GM12873 (cell line): ENCODE results near the gene TLE3.

ENCODE experiments used
- TF ChIP-seq, protein P1 (sequence below): IDR thresholded peaks from 2 replicates; pipeline ENCODE4 v1.5.1; 2012; ENCODE audit warnings: low read depth, mild to moderate bottlenecking, moderate library complexity, low read length, control low read depth; ENCODE audit not compliant: insufficient read depth; ENCODE audit errors: missing control alignments

Gene TLE3

DNA sequence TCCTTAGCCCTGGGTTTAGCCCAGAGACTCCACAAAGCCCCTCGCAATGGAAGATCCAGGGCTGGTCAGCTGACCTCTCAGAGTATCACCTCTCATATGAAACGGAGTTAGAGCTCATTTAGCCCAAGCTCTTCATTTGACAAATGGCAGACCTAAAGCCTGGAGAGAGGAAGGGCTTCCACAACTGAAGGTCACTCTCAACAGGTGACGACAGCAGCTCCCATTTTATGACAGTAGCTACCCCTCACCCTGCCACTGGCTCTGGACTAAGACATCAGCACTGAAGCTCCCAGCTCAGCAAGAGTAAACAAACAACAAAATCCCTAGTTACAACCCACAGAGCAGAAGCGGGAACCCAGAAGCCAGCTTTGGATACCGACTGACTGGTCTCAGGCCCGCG lies 33.7 kb downstream of the TLE3 start:
- TF ChIP-seq, protein P1, sequence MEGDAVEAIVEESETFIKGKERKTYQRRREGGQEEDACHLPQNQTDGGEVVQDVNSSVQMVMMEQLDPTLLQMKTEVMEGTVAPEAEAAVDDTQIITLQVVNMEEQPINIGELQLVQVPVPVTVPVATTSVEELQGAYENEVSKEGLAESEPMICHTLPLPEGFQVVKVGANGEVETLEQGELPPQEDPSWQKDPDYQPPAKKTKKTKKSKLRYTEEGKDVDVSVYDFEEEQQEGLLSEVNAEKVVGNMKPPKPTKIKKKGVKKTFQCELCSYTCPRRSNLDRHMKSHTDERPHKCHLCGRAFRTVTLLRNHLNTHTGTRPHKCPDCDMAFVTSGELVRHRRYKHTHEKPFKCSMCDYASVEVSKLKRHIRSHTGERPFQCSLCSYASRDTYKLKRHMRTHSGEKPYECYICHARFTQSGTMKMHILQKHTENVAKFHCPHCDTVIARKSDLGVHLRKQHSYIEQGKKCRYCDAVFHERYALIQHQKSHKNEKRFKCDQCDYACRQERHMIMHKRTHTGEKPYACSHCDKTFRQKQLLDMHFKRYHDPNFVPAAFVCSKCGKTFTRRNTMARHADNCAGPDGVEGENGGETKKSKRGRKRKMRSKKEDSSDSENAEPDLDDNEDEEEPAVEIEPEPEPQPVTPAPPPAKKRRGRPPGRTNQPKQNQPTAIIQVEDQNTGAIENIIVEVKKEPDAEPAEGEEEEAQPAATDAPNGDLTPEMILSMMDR, result no peak

DNA sequence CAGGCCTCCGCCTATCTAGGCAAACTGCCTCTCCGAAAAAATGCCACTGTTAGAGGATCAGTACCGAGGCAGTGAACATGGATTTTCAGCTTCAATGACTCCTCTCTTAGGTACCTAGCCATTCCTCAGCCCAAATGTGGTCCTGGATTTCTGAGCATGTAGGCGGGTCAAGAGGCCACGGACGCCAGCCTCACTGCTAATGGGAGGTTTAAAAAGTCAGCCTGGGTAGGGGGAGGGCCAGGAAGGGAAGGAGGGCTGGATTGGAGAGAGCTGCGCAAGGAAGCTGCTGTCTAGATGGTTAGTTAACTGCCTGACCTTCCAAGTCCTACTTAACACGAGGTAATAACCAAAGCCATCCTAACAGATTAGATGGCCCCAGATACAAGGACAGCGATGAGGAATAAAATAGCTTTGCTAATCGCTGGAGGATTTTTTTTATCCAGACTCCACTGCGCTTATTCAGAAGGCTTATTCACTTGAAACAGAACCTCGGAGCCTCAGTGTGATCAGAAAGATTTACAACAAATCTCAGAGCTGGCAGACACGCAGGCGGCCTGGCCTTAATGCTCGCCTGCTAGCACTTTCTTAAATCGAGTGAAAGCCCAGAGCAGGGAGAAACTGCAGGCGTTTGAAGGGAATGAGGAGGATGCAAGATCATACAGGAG lies 34.3 kb downstream of the TLE3 start:
- TF ChIP-seq, protein P1, result no peak

DNA sequence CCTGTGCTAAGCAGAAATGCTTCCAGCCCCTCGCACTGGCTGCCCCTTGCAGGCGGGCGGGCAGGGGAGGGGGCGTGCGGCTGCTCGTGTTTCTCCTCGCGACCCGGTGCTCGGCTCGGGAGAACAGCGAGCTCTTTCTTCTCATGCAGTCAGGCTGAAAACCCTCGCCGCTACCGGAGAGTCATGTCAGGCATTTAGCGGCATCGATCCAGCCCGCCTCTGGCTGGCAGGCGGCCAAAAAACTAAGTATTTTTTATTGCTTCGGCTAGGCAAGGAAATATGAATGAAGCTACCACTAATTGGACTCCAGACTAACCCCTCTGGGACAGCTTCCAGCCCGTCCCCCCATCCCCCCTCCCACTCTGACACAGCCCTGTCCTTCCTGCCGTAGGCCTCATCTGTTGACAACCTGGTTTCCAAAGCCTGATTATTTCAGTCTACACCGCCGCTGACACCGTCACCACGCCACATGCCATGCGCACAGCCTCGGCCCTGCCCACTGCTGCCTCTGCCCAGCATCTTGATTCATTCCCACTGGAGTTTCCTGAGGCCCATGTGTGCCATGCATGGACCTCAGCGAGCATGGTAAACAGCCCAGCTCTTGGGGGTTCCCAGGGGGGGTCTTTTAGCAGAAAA lies 35.3 kb downstream of the TLE3 start:
- TF ChIP-seq, protein P1, result no peak

DNA sequence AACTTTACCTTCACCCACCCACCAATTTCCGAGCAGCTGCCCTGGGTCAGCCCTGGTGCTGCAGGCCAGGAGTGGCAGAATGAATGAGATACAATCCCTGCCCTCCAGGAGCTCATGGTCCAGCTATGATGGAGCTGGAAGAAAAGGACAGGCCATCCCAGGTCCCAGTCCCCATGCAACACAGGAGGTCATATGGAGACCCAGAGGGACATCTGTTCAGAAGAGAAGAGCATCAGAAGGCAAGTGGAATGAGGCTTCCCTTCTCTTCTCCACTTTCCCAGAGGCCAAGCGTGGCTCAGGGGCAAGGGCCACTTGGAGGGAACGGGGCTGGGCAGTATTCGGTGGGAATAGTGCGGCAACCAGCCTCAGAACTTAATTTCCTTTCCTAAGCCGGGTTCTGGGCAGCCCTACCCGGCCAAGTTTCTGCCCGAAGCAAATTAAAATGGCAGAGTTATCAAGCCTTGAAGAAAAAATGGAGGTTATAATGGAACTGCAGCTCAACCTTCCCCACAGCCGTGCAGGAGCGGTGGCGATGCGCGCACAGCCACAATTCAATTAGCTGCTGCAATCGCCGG lies 35.9 kb downstream of the TLE3 start:
- TF ChIP-seq, protein P1, result no peak

DNA sequence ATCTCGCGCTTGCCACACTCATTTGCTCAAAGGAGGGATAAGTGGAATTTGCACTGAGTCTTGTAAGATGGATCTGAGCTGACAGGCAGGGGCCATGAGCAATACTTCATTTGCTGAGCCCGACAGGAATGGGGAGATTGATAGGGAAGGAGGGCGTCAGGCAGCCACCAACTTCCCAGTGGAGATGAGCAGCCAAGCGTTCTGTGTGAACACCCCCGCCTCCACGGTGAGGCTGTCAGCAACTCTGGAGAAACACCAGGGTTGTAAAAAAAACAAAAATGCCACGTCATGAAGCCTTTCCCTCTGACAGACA lies 36.8 kb downstream of the TLE3 start:
- TF ChIP-seq, protein P1, result no peak

DNA sequence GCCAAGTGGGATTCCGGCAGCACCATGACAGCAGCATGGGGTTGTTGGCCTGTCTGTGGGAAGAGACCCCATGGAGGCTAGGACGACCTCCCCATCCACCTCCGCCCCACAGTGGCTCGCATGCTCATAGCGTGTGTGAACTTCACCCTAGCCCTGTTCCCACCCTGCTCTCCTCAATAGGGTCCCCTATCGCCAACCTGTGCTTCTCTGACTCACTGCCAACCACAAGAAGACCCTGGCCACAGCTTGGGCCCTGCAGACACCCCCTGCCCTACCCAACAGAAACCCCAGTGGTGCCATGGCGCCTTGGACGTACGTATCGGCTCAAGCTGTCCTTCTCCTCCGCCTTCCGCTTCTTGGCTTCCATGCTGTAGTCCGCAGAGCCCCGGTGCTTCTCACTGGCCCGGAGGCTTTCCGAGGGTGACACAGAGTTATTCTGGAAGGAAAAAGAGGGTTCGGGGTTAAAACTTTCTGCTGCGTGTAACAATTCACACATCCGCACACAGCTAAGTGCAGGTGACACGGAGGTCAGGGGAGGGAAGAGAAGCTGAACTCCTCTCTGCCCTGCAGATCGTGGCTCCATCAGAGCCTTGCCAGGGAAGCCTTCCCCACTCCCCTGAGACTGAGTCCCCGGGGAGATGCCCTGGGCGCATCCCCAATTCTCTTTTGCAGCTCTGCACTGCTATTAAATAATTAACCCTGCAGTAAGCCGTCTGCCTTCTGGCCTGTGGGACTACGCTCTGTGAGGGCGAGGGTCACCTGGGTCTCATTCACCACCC lies 37.3 kb downstream of the TLE3 start:
- TF ChIP-seq, protein P1, result no peak
